ENCODE data around the gene DMKN.
"Not testable (repeated sequence)": the region's sequence is repeated elsewhere in the genome, so short reads cannot be mapped to it uniquely, and the experiment has no call there.

DMKN gene

GRCh38 chr19:35497406-35497805, 16.0 kb downstream of the DMKN start:
- DNase-seq (ENCODE audit: low read depth), result no peak

DNA sequence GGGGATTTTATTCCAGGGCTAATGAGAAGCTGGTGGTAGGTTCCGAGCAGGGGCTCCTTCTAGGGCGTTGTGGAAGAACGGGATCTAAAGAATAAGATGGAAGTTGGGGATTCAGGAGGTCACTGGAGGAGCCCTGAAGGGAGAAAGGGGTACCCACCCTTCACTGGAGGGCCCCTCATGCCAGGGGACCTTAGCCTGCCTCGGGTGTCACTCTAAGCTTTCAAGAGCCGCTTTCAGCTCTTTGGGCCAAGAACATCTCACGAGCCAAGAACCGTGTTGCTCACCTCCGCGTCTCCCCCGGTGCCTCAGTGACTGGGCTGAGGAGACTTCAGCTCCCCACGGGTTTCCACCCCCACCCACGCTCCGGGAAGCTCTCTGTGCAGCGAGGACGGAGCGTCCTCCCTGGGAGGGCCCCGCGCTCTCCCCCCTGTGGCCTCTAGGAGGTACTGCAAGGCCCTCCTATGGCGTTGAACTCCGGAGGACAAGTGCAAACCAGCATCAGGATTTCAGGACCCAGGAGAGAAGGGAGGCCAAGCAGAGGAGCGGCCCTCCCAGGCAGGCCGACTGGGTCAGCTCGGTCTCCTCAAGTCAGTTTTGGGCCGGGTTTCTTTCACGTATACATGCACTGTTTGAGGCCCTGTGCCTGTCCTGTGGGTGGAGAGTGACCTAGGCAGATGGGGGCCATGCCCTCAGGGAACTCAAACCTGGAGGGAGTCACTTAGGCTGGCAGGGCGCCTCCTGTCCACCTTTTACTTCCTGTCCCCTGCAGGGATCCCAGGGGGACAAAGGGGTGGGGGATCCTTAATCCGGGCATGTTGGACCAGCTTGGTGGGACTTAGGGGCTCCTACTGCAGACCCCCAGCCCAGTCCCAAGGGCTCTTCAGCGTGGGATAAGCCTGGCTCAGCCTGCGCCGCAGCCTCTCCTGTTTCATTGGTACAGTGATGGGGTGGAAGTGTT, 18.1 kb downstream of the DMKN start:
- DNase-seq (ENCODE audit: low read depth), result peak; percentile 57

DNA sequence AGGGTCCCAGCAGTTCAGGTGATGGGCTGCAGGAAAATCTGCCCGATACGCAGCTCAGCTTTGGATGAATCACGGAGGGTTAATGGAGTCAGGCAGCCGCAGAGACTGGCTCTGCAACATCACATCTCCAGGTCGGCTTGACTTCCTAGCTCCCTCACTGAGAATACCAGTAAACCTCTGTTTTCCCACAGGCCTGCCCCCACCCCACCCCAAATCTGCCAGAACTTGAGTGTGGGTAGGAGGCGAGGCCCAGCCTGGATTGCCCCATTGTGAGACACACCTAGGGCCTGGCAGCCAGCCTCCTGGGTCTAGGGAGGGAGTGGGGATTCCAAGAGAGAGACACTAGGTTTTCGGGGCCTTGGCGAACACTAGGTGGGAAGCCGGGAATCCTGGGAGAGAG, 19.5 kb downstream of the DMKN start:
- DNase-seq (ENCODE audit: low read depth), result no peak

GRCh38 chr19:35491836-35492360, 21.6 kb downstream of the DMKN start:
- no peak for DNase-seq (ENCODE audit: low read depth)

- no peak for DNase-seq (ENCODE audit: low read depth)
Measured at GRCh38 chr19:35490364-35490763, 23.1 kb downstream of the DMKN start, which contains the start of gene KRTDAP. KRTDAP (minus strand) TSS chr19:35490464; CDS start chr19:35490442, 22 bp downstream.

GRCh38 chr19:35488677-35489076, 24.8 kb downstream of the DMKN start:
- no peak for DNase-seq (ENCODE audit: low read depth)

- no peak for DNase-seq (ENCODE audit: low read depth)
Measured at GRCh38 chr19:35487656-35488182, 25.7 kb downstream of the DMKN start.

GRCh38 chr19:35486268-35486708, 27.2 kb downstream of the DMKN start:
- no peak for DNase-seq (ENCODE audit: low read depth)

DNA sequence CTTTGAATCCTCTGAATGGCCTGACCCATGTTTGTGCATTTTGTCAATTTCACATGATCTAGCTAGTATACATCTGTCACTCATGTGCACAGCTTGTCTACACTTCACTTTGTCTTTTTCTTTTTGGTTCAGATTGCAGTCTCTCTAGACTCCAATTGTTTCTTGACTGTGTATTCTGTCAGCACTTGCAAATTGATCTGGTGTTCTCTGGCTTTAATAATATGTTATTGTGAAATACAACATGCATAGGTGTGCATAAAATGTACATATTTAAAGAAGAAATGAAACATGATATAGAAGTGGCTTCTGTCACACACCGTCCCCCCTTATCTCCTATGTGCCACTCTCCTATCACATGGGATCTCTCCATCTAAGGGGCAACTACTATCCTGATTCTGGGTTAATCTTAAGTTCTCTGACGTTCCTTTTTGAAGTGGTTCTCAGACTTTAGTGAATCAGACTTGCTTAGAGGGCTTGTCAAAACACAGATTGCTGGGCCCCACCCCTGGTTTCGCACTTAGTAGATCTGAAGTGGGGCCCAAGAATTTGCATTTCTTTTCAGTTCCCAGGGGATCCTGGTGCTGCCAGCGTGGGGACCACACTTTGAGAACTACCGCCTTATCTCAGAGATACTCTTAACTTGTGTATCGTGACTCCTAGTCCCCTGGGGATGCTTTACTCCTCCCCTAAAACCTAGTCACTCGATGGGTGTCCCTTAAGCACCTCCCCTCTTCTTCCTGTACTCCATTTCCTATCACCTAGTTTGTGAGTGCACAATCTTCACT, 29.0 kb downstream of the DMKN start:
- no peak for DNase-seq (ENCODE audit: low read depth)

DNA sequence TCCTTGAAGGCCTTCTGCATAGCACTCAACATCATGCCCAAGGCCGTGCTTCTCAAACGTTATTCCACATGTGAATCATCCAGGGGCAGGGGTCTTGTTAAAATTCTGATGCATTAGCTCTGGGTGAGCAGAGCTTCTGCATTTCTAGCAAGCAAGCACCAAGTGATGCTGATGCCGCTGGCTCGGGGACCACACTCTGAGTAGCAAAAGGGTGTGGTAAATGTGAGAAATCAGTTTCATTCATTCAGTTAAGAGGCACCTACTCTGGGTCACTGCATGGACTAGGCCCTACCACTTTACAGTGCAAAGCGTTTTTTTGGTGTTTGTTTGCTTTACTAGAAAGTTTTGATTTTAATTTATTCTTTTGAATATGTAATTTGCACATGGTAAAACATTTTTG, 30.4 kb downstream of the DMKN start:
- no peak for DNase-seq (ENCODE audit: low read depth)

GRCh38 chr19:35478794-35479677, 34.4 kb downstream of the DMKN start:
- no peak for DNase-seq (ENCODE audit: low read depth)

GRCh38 chr19:35476149-35476548, 37.3 kb downstream of the DMKN start:
- DNase-seq (ENCODE audit: low read depth), result no peak

GRCh38 chr19:35474594-35474993, 38.9 kb downstream of the DMKN start:
- not testable (repeated sequence) for DNase-seq (ENCODE audit: low read depth)

DNA sequence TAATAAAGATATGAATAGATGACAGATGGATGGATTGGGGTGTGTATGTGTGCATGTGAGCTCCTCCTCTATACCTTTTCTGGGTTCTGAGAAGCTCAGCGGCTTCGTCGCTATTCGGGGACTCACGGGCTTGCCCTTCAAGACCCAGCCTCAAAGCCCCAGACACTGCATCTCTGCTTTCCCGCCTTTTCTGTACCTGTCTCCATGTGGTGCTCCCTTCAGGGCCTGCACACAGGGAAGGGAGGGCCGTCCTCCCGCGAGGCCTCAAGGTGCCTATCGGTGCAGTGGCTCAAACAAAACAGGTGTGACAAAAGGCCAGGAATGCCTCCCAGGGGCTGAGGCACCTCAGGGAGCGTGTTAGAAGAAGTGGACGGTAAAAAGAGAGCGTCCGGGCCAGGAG, 39.3 kb downstream of the DMKN start:
- DNase-seq (ENCODE audit: low read depth), result no peak

DNA sequence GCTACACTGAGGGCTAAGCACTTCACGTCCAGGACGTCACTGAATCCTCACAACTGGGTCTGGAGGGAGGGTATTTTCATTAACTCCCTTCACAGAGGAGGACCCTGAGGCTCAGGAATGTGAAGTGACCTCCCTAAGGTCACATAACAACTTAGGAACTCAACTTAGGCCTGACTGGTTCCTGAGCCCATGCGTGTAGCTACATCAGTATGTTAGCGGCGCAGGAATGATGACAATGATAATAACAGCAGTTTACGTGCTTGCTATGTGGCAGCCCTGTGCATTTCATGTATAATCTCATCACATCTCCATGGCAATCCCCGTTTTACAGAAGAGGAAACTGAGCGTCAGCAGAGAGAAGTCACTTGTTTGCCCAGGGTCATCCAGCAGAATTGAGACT, 41.5 kb downstream of the DMKN start:
- no peak for DNase-seq (ENCODE audit: low read depth)

DNA sequence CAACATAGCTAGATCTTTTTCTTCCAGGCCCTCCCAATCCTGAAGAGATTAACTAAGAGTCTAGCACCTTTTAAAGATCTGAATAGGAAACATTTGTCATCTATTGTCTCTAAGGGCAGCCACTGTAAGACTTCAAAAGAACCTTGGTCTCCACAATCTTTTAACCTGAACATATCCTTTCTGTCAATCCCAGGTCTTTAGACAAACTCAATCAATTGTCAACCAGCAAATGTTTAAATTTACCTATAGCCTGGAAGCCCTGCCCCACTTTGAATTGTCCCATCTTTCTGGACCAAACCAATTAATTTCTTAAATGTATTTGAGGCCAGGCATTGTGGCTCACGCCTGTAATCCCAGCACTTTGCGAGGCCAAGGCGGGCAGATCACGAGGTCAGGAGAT, 42.4 kb downstream of the DMKN start:
- DNase-seq (ENCODE audit: low read depth), result not testable (repeated sequence)

DNA sequence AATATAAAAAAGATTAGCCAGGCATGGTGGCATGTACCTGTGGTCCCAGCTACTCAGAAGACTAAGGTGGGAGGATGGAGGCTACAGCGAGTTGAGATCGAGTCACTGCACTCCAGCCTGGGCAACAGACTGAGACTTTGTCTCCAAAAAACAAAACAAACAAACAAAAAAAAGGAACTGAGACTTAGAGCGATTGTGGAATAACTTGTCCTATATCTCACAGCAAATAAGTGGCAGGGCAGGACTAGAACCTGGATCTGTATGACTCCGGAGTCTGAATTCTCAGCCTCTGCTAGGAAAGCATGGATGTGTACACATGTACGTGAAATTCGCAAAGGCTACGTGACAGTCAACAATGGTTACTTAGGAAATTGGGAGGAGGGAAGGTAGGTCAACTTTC, 43.3 kb downstream of the DMKN start:
- no peak for DNase-seq (ENCODE audit: low read depth)

DNA sequence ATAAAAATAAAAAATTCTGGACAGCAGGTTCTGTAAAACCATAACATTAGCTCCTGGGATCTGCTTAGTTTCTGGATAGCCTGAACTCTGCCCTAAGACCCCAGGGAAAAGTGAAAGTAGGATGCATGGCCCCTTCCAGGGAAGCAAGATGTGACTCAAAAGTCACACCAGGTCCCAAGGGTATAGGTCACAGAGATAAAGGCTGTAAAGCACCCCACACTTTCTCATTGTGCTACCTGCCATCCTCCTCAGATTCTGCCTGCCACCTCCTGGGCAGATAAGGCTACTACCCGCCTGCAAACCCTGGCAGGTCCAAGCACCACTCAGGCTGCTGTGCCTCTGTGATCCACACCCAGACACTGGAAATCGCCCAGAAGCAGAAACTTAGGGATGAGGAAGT, 44.8 kb downstream of the DMKN start:
- DNase-seq (ENCODE audit: low read depth), result peak; percentile 39

DNA sequence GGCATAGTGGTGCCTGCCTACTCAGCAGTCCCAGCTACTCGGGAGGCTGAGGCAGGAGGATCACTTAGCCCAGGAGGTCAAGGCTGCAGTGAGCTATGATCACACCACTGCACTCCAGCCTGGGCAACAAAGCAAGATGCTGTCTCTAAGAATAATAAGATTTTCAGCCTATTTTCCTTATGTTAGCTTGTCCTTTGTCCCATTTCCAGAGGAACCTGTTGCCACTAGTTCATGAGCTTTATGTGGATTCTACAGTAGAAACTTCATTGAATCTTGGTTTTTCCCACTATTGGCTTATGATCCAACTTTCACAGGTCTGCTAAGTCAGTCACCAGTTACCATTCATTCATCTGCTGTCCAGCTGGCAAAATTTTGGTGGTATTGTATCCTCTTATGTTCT, 47.2 kb downstream of the DMKN start:
- no peak for DNase-seq (ENCODE audit: low read depth)

DNA sequence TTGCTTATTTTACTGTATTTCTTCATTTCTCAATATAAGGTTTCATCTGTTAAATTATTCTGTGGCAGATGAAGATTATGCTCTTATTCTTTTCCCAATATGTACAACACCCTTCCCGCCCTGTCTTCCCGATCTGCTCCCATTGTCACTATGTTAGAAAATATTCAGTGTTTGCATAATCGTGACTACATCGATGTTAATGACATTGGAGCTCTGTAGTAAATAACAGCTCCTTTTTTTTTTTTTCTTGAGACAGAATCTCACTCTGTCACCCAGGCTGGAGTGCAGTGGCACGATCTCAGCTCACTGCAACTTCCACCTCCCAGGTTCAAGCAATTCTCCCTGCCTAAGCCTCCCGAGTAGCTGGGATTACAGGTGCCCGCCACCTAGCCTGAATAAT, 50.5 kb downstream of the DMKN start:
- not testable (repeated sequence) for DNase-seq (ENCODE audit: low read depth)

GRCh38 chr19:35462476-35462953, 50.9 kb downstream of the DMKN start:
- DNase-seq (ENCODE audit: low read depth), result peak; percentile 8

All from activated T-helper 9 cell treated with anti-CD3 and anti-CD28 coated beads, Interleukin-2, amount 50 U/mL, for 16 hours (primary cell).